Vagina (tissue), 2 donors: ENCODE measurements around the gene TENT5C. TPM values are rescaled to one million over a fixed set of nuclear protein-coding genes. Genes with fewer than 3 reads are reported as not detected.

Experiments
- DNase-seq, 2 donors: peaks; one replicate each; pipeline ENCODE4 v3.0.0-alpha.2; 2017; ENCODE audit errors: extremely low spot score in 2 of 2
- H3K27ac ChIP-seq: fragments of 200-600 bp; sonication (generic); one replicate; pipeline ENCODE4 v1.5.1; 2019
- H3K27me3 ChIP-seq: fragments of 200-600 bp; sonication (generic); one replicate; pipeline ENCODE4 v1.5.1; 2019
- H3K36me3 ChIP-seq, 2 donors: fragments of 200-600 bp; sonication (generic); one replicate each; pipeline ENCODE4 v1.5.1; 2017 to 2019
- H3K4me1 ChIP-seq: fragments of 200-600 bp; sonication (generic); one replicate; pipeline ENCODE4 v1.5.1; 2019
- H3K4me3 ChIP-seq, 2 donors: fragments of 200-600 bp; sonication (generic); 1 replicate in 1 of 2; 2 replicates in 1 of 2; pipeline ENCODE4 v1.5.1; 2016 to 2019
- H3K9me3 ChIP-seq: fragments of 200-600 bp; sonication (generic); one replicate; pipeline ENCODE4 v1.5.1; 2019
- CTCF ChIP-seq, 3 experiments: fragments of 450-650 bp in 2 of 3; fragments of 200-600 bp in 1 of 3; sonication (generic) in 1 of 3; IDR thresholded peaks; one replicate each; pipeline ENCODE4 v1.5.1; 2017 to 2019; ENCODE audit warnings: antibody characterized with exemption in 3 of 3, mild to moderate bottlenecking in 2 of 3, moderate library complexity in 2 of 3
- POLR2A ChIP-seq, 2 donors: fragments of 450-650 bp; IDR thresholded peaks; one replicate each; pipeline ENCODE4 v1.6.1; 2017; ENCODE audit warnings: antibody characterized with exemption in 2 of 2, mild to moderate bottlenecking in 2 of 2, moderate library complexity in 2 of 2
- POLR2AphosphoS5 ChIP-seq, 2 donors: sonication (generic); formaldehyde crosslinking; IDR thresholded peaks; one replicate each; pipeline ENCODE4 v1.9.0; 2017; ENCODE audit warnings: antibody characterized with exemption in 2 of 2, mild to moderate bottlenecking in 2 of 2, low read depth in 1 of 2; ENCODE audit not compliant: insufficient read depth in 1 of 2
- intact Hi-C: fragments of 100-400 bp; cut with DNase I; formaldehyde crosslinking; loops from one replicate; pipeline ENCODE4 v1.15.1; 2023
- total RNA-seq: library from RNA; depleted of rRNA; stranded (reverse); fragments of >200 nt; gene quantifications from one replicate; pipeline ENCODE4 v1.2.3, GENCODE V29; 2016

Gene TENT5C
- total RNA-seq, 1 donor from 2014 or later = 4.2 TPM

- TF ChIP-seq POLR2AphosphoS5 (IDR thresholded peaks at IDR 0.05; ENCODE audit: insufficient read depth in 1 of 2, low read depth in 1 of 2) (no peak), POLR2A (IDR thresholded peaks at IDR 0.05) (no peak), CTCF (IDR thresholded peaks at IDR 0.05) (no peak)
- DNase-seq = no peak
- intact Hi-C loops = no loop called here
Observed at GRCh38 chr1:117611894-117612483, 6.1 kb downstream of the TENT5C start.

GRCh38 chr1:117612517-117613248 lies 6.8 kb downstream of the TENT5C start:
- no peak overlapping the region for H3K27ac ChIP-seq
- peak in 1 of 2 donors; percentile 79 for DNase-seq

More at GRCh38 chr1:117611894-117612483, 6.1 kb downstream of the TENT5C start:
- H3K36me3 ChIP-seq = no peaks in the 10 kb centered on the region
- no peak overlapping the region for H3K27ac ChIP-seq
- no peaks in the 10 kb centered on the region for H3K27me3 ChIP-seq
- no peaks in the 10 kb centered on the region for H3K9me3 ChIP-seq
- H3K4me3 ChIP-seq = no peak overlapping the region
- peaks cover 44% of the 10 kb centered on the region for H3K4me1 ChIP-seq

GRCh38 chr1:117613249-117613968 lies 7.6 kb downstream of the TENT5C start:
- DNase-seq = peak in 1 of 2 donors; percentile 40
- Histone ChIP-seq H3K36me3 (no peaks in the 10 kb centered on the region), H3K4me1 (peaks cover 30% of the 10 kb centered on the region), H3K27ac (no peak overlapping the region), H3K4me3 (no peak overlapping the region), H3K9me3 (no peaks in the 10 kb centered on the region), H3K27me3 (no peaks in the 10 kb centered on the region)
- intact Hi-C loops = no loop called here
- TF ChIP-seq POLR2AphosphoS5 (IDR thresholded peaks at IDR 0.05; ENCODE audit: insufficient read depth in 1 of 2, low read depth in 1 of 2) = no peak
- TF ChIP-seq POLR2A (IDR thresholded peaks at IDR 0.05) = no peak
- TF ChIP-seq CTCF (IDR thresholded peaks at IDR 0.05) = no peak

More at GRCh38 chr1:117612517-117613248, 6.8 kb downstream of the TENT5C start:
- intact Hi-C loops = no loop called here
- Histone ChIP-seq H3K4me1 (peaks cover 37% of the 10 kb centered on the region), H3K36me3 (no peaks in the 10 kb centered on the region), H3K9me3 (no peaks in the 10 kb centered on the region), H3K27me3 (no peaks in the 10 kb centered on the region), H3K4me3 (no peak overlapping the region)
- TF ChIP-seq POLR2A (IDR thresholded peaks at IDR 0.05) (no peak), CTCF (IDR thresholded peaks at IDR 0.05) (no peak), POLR2AphosphoS5 (IDR thresholded peaks at IDR 0.05; ENCODE audit: insufficient read depth in 1 of 2, low read depth in 1 of 2) (no peak)

GRCh38 chr1:117613969-117614729 lies 8.3 kb downstream of the TENT5C start:
- H3K27ac ChIP-seq = no peak overlapping the region
- no peaks in the 10 kb centered on the region for H3K27me3 ChIP-seq
- no peak overlapping the region for H3K4me3 ChIP-seq
- DNase-seq = peak in 1 of 2 donors; percentile 74
- H3K9me3 ChIP-seq = no peaks in the 10 kb centered on the region
- peaks cover 27% of the 10 kb centered on the region for H3K4me1 ChIP-seq
- TF ChIP-seq CTCF (IDR thresholded peaks at IDR 0.05) = no peak
- no peak for TF ChIP-seq POLR2AphosphoS5 (IDR thresholded peaks at IDR 0.05; ENCODE audit: insufficient read depth in 1 of 2, low read depth in 1 of 2)
- TF ChIP-seq POLR2A (IDR thresholded peaks at IDR 0.05) = no peak
- H3K36me3 ChIP-seq = no peaks in the 10 kb centered on the region
- intact Hi-C loops = no loop called here
